K562 (cell line): ENCODE data around the gene ORMDL3. TPM values are rescaled to one million over a fixed set of nuclear protein-coding genes. Genes with fewer than 3 reads are reported as not detected.

Experiments used
- CBFB ChIP-seq: sonication (generic); formaldehyde crosslinking; IDR thresholded peaks from 2 replicates; pipeline ENCODE4 v1.4.0; 2020; ENCODE audit warnings: mild to moderate bottlenecking, missing genetic modification reagents
- CTBP1 ChIP-seq: fragments of 450-650 bp; IDR thresholded peaks from 2 replicates; pipeline ENCODE4 v1.6.1; 2016; ENCODE audit warnings: borderline replicate concordance
- HLTF ChIP-seq: fragments of 450-650 bp; IDR thresholded peaks from 2 replicates; pipeline ENCODE4 v1.6.1; 2016
- HNRNPK ChIP-seq: fragments of 200-400 bp; formaldehyde crosslinking; IDR thresholded peaks from one replicate; pipeline ENCODE4 v1.6.1; 2018; ENCODE audit warnings: mild to moderate bottlenecking, low read depth, low read length; ENCODE audit not compliant: poor library complexity, severe bottlenecking
- KLF6 ChIP-seq: fragments of 250-450 bp; sonication (Bioruptor Pico); IDR thresholded peaks from 2 replicates; pipeline ENCODE4 v1.4.0; 2020; ENCODE audit warnings: mild to moderate bottlenecking, moderate library complexity, borderline replicate concordance
- NR1H2 ChIP-seq: sonication (generic); formaldehyde crosslinking; IDR thresholded peaks from 2 replicates; pipeline ENCODE4 v1.4.0; 2020; ENCODE audit warnings: mild to moderate bottlenecking, missing genetic modification reagents
- PTRF ChIP-seq: fragments of 450-650 bp; IDR thresholded peaks from 2 replicates; pipeline ENCODE4 v1.6.1; 2016; ENCODE audit warnings: mild to moderate bottlenecking, missing genetic modification characterization, missing compliant biosample characterization
- RAD21 ChIP-seq, 2 experiments: fragments of 250-450 bp in 1 of 2; fragments of 450-650 bp in 1 of 2; sonication (Bioruptor Pico) in 1 of 2; formaldehyde crosslinking in 1 of 2; IDR thresholded peaks in 1 of 2; conservative IDR thresholded peaks in 1 of 2; 2 replicates each; pipeline versions ENCODE4 v1.4.0 to v1.8.0; 2020 to 2022; ENCODE audit warnings: mild to moderate bottlenecking in 2 of 2, moderate library complexity in 1 of 2
- RBM34 ChIP-seq: fragments of 200-400 bp; formaldehyde crosslinking; IDR thresholded peaks from 2 replicates; pipeline ENCODE4 v1.6.1; 2018; ENCODE audit warnings: low read length, borderline replicate concordance; ENCODE audit not compliant: insufficient read depth
- SAP30 ChIP-seq: fragments of 200-600 bp; sonication (generic); IDR thresholded peaks from 2 replicates; pipeline ENCODE4 v1.6.1; 2012; ENCODE audit warnings: borderline replicate concordance, low read depth, mild to moderate bottlenecking, moderate library complexity, low read length, control low read depth, inconsistent platforms; ENCODE audit not compliant: insufficient read depth, poor library complexity, severe bottlenecking
- TRIM24 ChIP-seq, 2 experiments: fragments of 450-650 bp; IDR thresholded peaks; 2 replicates each; pipeline ENCODE4 v1.6.1; 2016
- ZNF57 ChIP-seq: fragments of 450-650 bp; formaldehyde crosslinking; IDR thresholded peaks from 2 replicates; pipeline ENCODE4 v1.4.0; 2020; ENCODE audit warnings: mild to moderate bottlenecking, moderate library complexity
- ZNF785 ChIP-seq: fragments of 250-450 bp; sonication (Bioruptor Pico); IDR thresholded peaks from 2 replicates; pipeline ENCODE4 v1.4.0; 2020; ENCODE audit warnings: mild to moderate bottlenecking
- polyA plus RNA-seq, 8 experiments: library from polyadenylated mRNA; depleted of rRNA in 4 of 8; stranded (reverse) in 5 of 8; unstranded in 3 of 8; fragments of >200 nt; fragmentation: Nextera tagmentation in 2 of 8; fragmentation: Illumina TruSeq in 1 of 8; extraction: Ambion mirVana in 2 of 8; extraction: Trizol in 1 of 8; gene quantifications; 2 replicates each; pipeline versions ENCODE4 v1.2.1 to v1.2.3, GENCODE V29; 2011 to 2014; ENCODE audit warnings: inconsistent platforms in 1 of 8, missing spikeins in 1 of 8
- total RNA-seq, 7 experiments: library from RNA; depleted of rRNA in 6 of 7; stranded (reverse); fragments of >200 nt in 6 of 7; fragmentation: Illumina TruSeq in 2 of 7; extraction: Trizol in 2 of 7; gene quantifications; 2 replicates each; pipeline versions ENCODE4 v1.2.1 to v1.2.3, GENCODE V29; 2011 to 2021; ENCODE audit warnings: low replicate concordance in 1 of 7
- TF ChIP-seq, protein P1 (sequence below): fragments of 250-450 bp; sonication (Bioruptor Pico); IDR thresholded peaks from 2 replicates; pipeline ENCODE4 v1.8.0; 2022; ENCODE audit warnings: inconsistent platforms, mild to moderate bottlenecking, moderate library complexity, borderline replicate concordance
- TF ChIP-seq, protein P2 (sequence below), 2 experiments: fragments of 450-650 bp in 1 of 2; sonication (generic) in 1 of 2; formaldehyde crosslinking in 1 of 2; IDR thresholded peaks in 1 of 2; conservative IDR thresholded peaks in 1 of 2; 2 replicates each; pipeline versions ENCODE4 v1.6.1 to v1.8.1; 2016 to 2023; ENCODE audit warnings: mild to moderate bottlenecking in 2 of 2, moderate library complexity in 2 of 2, inconsistent platforms in 1 of 2, missing genetic modification reagents in 1 of 2
- TF ChIP-seq, protein P3 (sequence below): sonication (generic); formaldehyde crosslinking; IDR thresholded peaks from 2 replicates; pipeline ENCODE4 v1.9.0; 2022; ENCODE audit warnings: mild to moderate bottlenecking, missing genetic modification reagents
- TF ChIP-seq, protein P4 (sequence below): fragments of 250-450 bp; sonication (Bioruptor Pico); IDR thresholded peaks from 2 replicates; pipeline ENCODE4 v1.5.0; 2020; ENCODE audit warnings: mild to moderate bottlenecking, borderline replicate concordance
- TF ChIP-seq, protein P5 (sequence below): fragments of 450-650 bp; conservative IDR thresholded peaks from 2 replicates; pipeline ENCODE4 v1.6.1; 2016; ENCODE audit warnings: missing genetic modification characterization, low read depth, mild to moderate bottlenecking, control low read depth, missing compliant biosample characterization

The ORMDL3 gene
- total and polyA plus RNA-seq, 9 of the 15 experiments (the other 6 are each of a cell fraction or from before 2014, with no cell fraction given) = 2.7 to 57.4 (median 27.1) TPM

DNA sequence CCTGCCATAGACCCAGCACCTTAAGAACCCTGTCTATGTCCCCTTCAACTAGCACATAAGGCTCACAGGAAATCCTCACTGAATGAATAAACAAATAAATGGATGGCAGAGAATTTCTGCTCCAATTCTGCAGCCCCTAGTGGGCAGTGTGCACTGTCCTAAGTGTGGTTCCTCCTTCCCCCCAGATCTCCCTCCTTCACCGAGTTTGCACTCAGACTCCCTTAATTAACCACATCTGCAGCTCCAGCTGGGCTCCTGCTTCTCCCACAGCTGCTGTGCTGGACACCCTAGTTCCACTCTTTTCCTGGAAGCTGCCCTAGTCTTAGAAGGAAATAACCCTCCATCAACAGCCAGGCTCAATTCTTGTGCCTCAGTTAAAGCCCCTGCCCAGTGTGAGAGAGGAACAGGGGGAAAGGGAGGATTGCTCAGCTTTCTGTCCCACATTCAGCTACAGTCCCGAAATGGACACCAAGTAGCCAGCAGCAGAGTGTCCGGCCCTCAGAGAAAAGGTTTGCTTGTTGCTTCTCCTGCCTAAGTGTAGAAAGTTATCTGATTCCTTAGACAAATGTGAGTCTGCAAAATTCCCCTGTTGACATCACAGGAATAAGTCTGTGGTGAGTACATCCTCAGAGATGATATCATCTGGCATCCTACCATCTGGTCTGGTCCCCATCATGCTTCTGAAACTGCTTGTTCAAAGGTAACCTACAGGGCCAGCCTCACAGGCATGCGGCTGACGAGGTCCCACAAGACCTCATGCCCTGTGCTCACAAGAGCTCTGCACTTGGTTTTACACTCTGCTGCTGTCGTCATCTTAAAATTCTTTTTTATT is 12.4 kb upstream of the ORMDL3 start (continued):
- TF ChIP-seq ZNF785 (CRISPR knock-in tag) (no peak), RBM34 (no peak), HNRNPK (no peak), CBFB (CRISPR knock-in tag) (no peak), NR1H2 (CRISPR knock-in tag) (no peak), RAD21 (CRISPR knock-in tag; conservative IDR thresholded peaks at IDR 0.05 in 1 of 2, IDR thresholded peaks at IDR 0.05 in 1 of 2) (peak; percentile 25 to 55; a peak in 3 of 4 replicates), PTRF (tag) (no peak), SAP30 (no peak), CTBP1 (peak; percentile 96), KLF6 (CRISPR knock-in tag) (no peak), ZNF57 (CRISPR knock-in tag) (no peak), TRIM24 (IDR thresholded peaks at IDR 0.05) (no peak), HLTF (no peak)
- TF ChIP-seq, protein P1, sequence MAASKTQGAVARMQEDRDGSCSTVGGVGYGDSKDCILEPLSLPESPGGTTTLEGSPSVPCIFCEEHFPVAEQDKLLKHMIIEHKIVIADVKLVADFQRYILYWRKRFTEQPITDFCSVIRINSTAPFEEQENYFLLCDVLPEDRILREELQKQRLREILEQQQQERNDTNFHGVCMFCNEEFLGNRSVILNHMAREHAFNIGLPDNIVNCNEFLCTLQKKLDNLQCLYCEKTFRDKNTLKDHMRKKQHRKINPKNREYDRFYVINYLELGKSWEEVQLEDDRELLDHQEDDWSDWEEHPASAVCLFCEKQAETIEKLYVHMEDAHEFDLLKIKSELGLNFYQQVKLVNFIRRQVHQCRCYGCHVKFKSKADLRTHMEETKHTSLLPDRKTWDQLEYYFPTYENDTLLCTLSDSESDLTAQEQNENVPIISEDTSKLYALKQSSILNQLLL (CRISPR knock-in tag) = no peak
- TF ChIP-seq, protein P2, sequence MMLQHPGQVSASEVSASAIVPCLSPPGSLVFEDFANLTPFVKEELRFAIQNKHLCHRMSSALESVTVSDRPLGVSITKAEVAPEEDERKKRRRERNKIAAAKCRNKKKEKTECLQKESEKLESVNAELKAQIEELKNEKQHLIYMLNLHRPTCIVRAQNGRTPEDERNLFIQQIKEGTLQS (IDR thresholded peaks at IDR 0.05) = peak; percentile 86
- TF ChIP-seq, protein P2 (CRISPR knock-in tag; conservative IDR thresholded peaks at IDR 0.05) = 0 out of 2 replicates have a peak, but pooled peaks have one; percentile 52
- TF ChIP-seq, protein P3, sequence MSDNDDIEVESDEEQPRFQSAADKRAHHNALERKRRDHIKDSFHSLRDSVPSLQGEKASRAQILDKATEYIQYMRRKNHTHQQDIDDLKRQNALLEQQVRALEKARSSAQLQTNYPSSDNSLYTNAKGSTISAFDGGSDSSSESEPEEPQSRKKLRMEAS (CRISPR knock-in tag) = peak; percentile 52; the same call in 1 of the 2 replicates
- TF ChIP-seq, protein P4, sequence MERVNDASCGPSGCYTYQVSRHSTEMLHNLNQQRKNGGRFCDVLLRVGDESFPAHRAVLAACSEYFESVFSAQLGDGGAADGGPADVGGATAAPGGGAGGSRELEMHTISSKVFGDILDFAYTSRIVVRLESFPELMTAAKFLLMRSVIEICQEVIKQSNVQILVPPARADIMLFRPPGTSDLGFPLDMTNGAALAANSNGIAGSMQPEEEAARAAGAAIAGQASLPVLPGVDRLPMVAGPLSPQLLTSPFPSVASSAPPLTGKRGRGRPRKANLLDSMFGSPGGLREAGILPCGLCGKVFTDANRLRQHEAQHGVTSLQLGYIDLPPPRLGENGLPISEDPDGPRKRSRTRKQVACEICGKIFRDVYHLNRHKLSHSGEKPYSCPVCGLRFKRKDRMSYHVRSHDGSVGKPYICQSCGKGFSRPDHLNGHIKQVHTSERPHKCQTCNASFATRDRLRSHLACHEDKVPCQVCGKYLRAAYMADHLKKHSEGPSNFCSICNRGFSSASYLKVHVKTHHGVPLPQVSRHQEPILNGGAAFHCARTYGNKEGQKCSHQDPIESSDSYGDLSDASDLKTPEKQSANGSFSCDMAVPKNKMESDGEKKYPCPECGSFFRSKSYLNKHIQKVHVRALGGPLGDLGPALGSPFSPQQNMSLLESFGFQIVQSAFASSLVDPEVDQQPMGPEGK (CRISPR knock-in tag) = no peak
- TF ChIP-seq, protein P5, sequence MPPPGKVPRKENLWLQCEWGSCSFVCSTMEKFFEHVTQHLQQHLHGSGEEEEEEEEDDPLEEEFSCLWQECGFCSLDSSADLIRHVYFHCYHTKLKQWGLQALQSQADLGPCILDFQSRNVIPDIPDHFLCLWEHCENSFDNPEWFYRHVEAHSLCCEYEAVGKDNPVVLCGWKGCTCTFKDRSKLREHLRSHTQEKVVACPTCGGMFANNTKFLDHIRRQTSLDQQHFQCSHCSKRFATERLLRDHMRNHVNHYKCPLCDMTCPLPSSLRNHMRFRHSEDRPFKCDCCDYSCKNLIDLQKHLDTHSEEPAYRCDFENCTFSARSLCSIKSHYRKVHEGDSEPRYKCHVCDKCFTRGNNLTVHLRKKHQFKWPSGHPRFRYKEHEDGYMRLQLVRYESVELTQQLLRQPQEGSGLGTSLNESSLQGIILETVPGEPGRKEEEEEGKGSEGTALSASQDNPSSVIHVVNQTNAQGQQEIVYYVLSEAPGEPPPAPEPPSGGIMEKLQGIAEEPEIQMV = no peak; the same call in 1 of the 2 replicates
